ENCODE data around the gene SLC26A2. TPM values are rescaled to one million over a fixed set of nuclear protein-coding genes. Genes with fewer than 3 reads are reported as not detected.

Gene SLC26A2
- total RNA-seq, 2 experiments from 2014 or later, result 2.1 to 2.8 TPM

DNA sequence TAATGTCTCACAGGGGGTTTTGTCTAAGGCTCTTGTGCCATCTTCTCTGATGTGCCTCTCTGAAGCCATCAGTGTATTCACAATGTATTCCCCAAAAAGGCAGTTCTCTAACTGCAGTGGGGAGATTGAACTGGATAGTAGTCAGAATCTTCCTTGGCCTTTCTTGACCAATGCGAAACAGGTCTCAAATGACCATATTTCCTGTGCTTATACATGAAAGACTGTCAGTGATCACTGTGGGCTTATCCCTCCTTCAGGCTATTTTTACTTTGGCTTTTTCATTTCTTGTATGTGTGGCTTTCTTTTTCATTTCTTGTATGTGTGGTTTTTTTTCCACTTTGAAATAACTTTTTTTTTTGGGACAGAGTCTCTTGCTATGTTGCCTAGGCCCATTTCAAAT, 59.7 kb downstream of the SLC26A2 start:
- ChIA-PET POLR2A (interaction anchor here (0.6 to 0.8 kb wide), 3 partner anchors 14 to 592 kb away, joined by 3 read pairs; no protein-coding TSS in a partner anchor), CTCF (ENCODE audit: unreplicated experiment) (no interaction called here)
- Histone ChIP-seq H4K20me1 (ENCODE audit: insufficient read depth, low read length) (no peaks in the 10 kb centered on the region), H3K4me1 (ENCODE audit: insufficient read depth, low read length, poor library complexity, severe bottlenecking) (no peaks in the 10 kb centered on the region), H3K79me2 (ENCODE audit: insufficient read depth, low read depth, low read length) (no peaks in the 10 kb centered on the region), H3K27ac (ENCODE audit: low read depth, low read length, poor library complexity, severe bottlenecking) (no peak overlapping the region), H3K4me3 (ENCODE audit: low read depth, low read length, poor library complexity, severe bottlenecking) (no peak overlapping the region), H3K4me2 (ENCODE audit: low read length) (no peak overlapping the region), H3K36me3 (ENCODE audit: insufficient read depth, low read length) (peaks cover 100% of the 10 kb centered on the region), H3K9me2 (ENCODE audit: insufficient read depth, low read length) (no peaks in the 10 kb centered on the region), H3K9me3 (ENCODE audit: low read length) (peaks cover 17% of the 10 kb centered on the region), H2AFZ (ENCODE audit: low read length) (no peak overlapping the region)
- BruUV-seq (replicated peaks), result no TSS peak
- intact Hi-C loops (cut with micrococcal nuclease; ENCODE audit: unreplicated experiment), result no loop called here
- no peak for DNase-seq (ENCODE audit: low spot score)
- TF ChIP-seq EZH2phosphoT487 (IDR thresholded peaks at IDR 0.05; ENCODE audit: borderline replicate concordance, low read depth, low read length) (no peak), CTCF (conservative IDR thresholded peaks at IDR 0.05; ENCODE audit: low read length) (no peak)

DNA sequence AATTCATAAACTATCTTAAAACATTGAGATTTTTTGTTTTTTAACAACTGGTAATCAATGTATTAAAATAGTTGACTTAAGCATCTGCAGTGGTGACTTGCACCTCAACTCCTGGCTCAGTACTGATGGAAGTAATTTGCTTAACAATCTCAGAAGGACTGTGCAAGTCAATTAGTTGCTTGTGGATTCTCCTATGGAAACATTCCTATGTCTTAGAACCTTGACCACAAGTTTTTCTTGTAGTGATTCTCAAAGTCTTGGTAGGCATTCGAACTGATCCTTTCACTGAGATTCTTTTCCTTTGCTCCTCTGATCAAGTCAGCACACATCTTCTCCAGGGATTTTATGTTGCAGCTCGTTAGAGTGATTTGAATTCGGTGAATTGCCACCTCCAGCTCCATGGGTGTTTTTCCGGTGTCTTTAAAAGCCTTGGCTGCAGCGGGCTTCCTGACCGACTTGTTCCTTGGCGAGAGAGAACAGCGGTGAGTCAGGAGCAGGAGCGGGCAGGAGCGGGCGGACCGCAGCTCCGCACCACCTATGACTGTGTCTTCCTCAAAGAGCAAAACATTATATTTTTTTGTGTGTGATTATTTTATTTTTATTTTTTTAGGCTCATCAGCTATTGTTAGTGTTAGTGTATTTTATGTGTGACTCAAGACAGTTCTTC, 61.1 kb downstream of the SLC26A2 start:
- H2AFZ ChIP-seq (ENCODE audit: low read length), result no peak overlapping the region
- H3K9me2 ChIP-seq (ENCODE audit: insufficient read depth, low read length), result no peaks in the 10 kb centered on the region
- DNase-seq (ENCODE audit: low spot score), result no peak
- peaks cover 98% of the 10 kb centered on the region for H3K36me3 ChIP-seq (ENCODE audit: insufficient read depth, low read length)
- TF ChIP-seq CTCF (conservative IDR thresholded peaks at IDR 0.05; ENCODE audit: low read length) (no peak), EZH2phosphoT487 (IDR thresholded peaks at IDR 0.05; ENCODE audit: borderline replicate concordance, low read depth, low read length) (no peak)
- H3K79me2 ChIP-seq (ENCODE audit: insufficient read depth, low read depth, low read length), result no peaks in the 10 kb centered on the region
- peaks cover 3% of the 10 kb centered on the region; the same call in 1 of the 2 replicates for H3K9me3 ChIP-seq (ENCODE audit: low read length)
- no TSS peak for BruUV-seq (replicated peaks)
- ChIA-PET CTCF (ENCODE audit: unreplicated experiment) (no interaction called here), POLR2A (interaction anchor here (0.6 to 1.4 kb wide), 8 partner anchors 11 to 1027 kb away, joined by 3 to 8 read pairs (median 3); no protein-coding TSS in a partner anchor)
- no peaks in the 10 kb centered on the region for H3K4me1 ChIP-seq (ENCODE audit: insufficient read depth, low read length, poor library complexity, severe bottlenecking)
- no peaks in the 10 kb centered on the region for H4K20me1 ChIP-seq (ENCODE audit: insufficient read depth, low read length)
- H3K4me2 ChIP-seq (ENCODE audit: low read length), result no peak overlapping the region
- intact Hi-C loops (cut with micrococcal nuclease; ENCODE audit: unreplicated experiment), result no loop called here
- no peak overlapping the region for H3K4me3 ChIP-seq (ENCODE audit: low read depth, low read length, poor library complexity, severe bottlenecking)
- H3K27ac ChIP-seq (ENCODE audit: low read depth, low read length, poor library complexity, severe bottlenecking), result no peak overlapping the region

GRCh38 chr5:150022158-150022531, 61.6 kb downstream of the SLC26A2 start:
- TF ChIP-seq EZH2phosphoT487 (IDR thresholded peaks at IDR 0.05; ENCODE audit: borderline replicate concordance, low read depth, low read length) (no peak), CTCF (conservative IDR thresholded peaks at IDR 0.05; ENCODE audit: low read length) (no peak)
- Histone ChIP-seq H3K79me2 (ENCODE audit: insufficient read depth, low read depth, low read length) (no peaks in the 10 kb centered on the region), H3K4me3 (ENCODE audit: low read depth, low read length, poor library complexity, severe bottlenecking) (no peak overlapping the region), H3K27ac (ENCODE audit: low read depth, low read length, poor library complexity, severe bottlenecking) (no peak overlapping the region), H3K4me2 (ENCODE audit: low read length) (no peak overlapping the region), H3K9me2 (ENCODE audit: insufficient read depth, low read length) (no peaks in the 10 kb centered on the region), H3K36me3 (ENCODE audit: insufficient read depth, low read length) (peaks cover 98% of the 10 kb centered on the region), H2AFZ (ENCODE audit: low read length) (no peak overlapping the region), H4K20me1 (ENCODE audit: insufficient read depth, low read length) (no peaks in the 10 kb centered on the region), H3K9me3 (ENCODE audit: low read length) (no peaks in the 10 kb centered on the region), H3K4me1 (ENCODE audit: insufficient read depth, low read length, poor library complexity, severe bottlenecking) (no peaks in the 10 kb centered on the region)
- BruUV-seq (replicated peaks), result no TSS peak
- no peak for DNase-seq (ENCODE audit: low spot score)
- intact Hi-C loops (cut with micrococcal nuclease; ENCODE audit: unreplicated experiment), result no loop called here
- ChIA-PET POLR2A (interaction anchor here (0.7 to 1.4 kb wide), 5 partner anchors 12 to 184 kb away, joined by 3 to 8 read pairs (median 3); no protein-coding TSS in a partner anchor), CTCF (ENCODE audit: unreplicated experiment) (interaction anchor here (0.7 kb wide), 1 partner anchor 13 kb away, joined by 4 read pairs; no protein-coding TSS in a partner anchor)
